Testis (tissue), 3 donors: ENCODE data around the gene C16orf89. TPM values are rescaled to one million over a fixed set of nuclear protein-coding genes. Genes with fewer than 3 reads are reported as not detected.
A peak's percentile ranks its signal among the peaks of the same experiment; 100 is the strongest.

Experiments
- DNase-seq: peaks from one replicate; pipeline ENCODE4 v3.0.0-alpha.2; 2019
- H3K27ac ChIP-seq, 2 donors: fragments of 200-600 bp; sonication (generic); one replicate each; pipeline ENCODE4 v1.5.1; 2019
- H3K27me3 ChIP-seq: fragments of 200-600 bp; sonication (generic); one replicate; pipeline ENCODE4 v1.5.1; 2019
- H3K36me3 ChIP-seq: fragments of 200-600 bp; sonication (generic); one replicate; pipeline ENCODE4 v1.5.1; 2017; ENCODE audit warnings: low read depth; ENCODE audit errors: missing control alignments
- H3K4me1 ChIP-seq: fragments of 200-600 bp; sonication (generic); one replicate; pipeline ENCODE4 v1.5.1; 2019
- H3K4me3 ChIP-seq, 2 donors: fragments of 200-600 bp; sonication (generic); one replicate each; pipeline ENCODE4 v1.5.1; 2017 to 2019
- H3K9me3 ChIP-seq: fragments of 200-600 bp; sonication (generic); one replicate; pipeline ENCODE4 v1.5.1; 2017
- CTCF ChIP-seq, 3 experiments: fragments of 450-650 bp in 2 of 3; fragments of 200-600 bp in 1 of 3; sonication (generic) in 1 of 3; IDR thresholded peaks; one replicate each; pipeline ENCODE4 v1.5.1; 2016 to 2019; ENCODE audit warnings: antibody characterized with exemption in 3 of 3, mild to moderate bottlenecking in 2 of 3, moderate library complexity in 1 of 3
- POLR2A ChIP-seq: fragments of 450-650 bp; IDR thresholded peaks from one replicate; pipeline ENCODE4 v1.6.1; 2017; ENCODE audit warnings: antibody characterized with exemption, mild to moderate bottlenecking, moderate library complexity
- WGBS, 2 donors: methylation state at CpG; one replicate each; pipeline ENCODE4 v1.1.5; 2018; 5-methylcytosine and 5-hydroxymethylcytosine counted together
- intact Hi-C: fragments of 100-400 bp; cut with DNase I; formaldehyde crosslinking; loops from one replicate; pipeline ENCODE4 v1.15.1; 2023; ENCODE audit warnings: low total_unique reads
- polyA plus RNA-seq: library from polyadenylated mRNA; stranded (reverse); fragments of 350-450 nt; fragmentation: Illumina TruSeq; extraction: RNeasy Lipid Tissue Mini Kit (QIAGEN cat#74804); gene quantifications from one replicate; pipeline ENCODE4 v1.2.3, GENCODE V29; 2014; ENCODE audit warnings: low read depth, low replicate concordance; ENCODE audit not compliant: insufficient read depth
- total RNA-seq, 2 donors: library from RNA; depleted of rRNA; stranded (reverse); fragments of >200 nt; gene quantifications; one replicate each; pipeline ENCODE4 v1.2.3, GENCODE V29; 2016

The C16orf89 gene
- total and polyA plus RNA-seq, 3 donors from 2014 or later: 1.2 to 10.8 (median 2.4) TPM

GRCh38 chr16:5060073-5060641, 5.6 kb downstream of the C16orf89 start:
- Histone ChIP-seq H3K36me3 (no peaks in the 10 kb centered on the region), H3K4me1 (no peaks in the 10 kb centered on the region), H3K27ac (no peak overlapping the region), H3K27me3 (no peaks in the 10 kb centered on the region), H3K4me3 (no peak overlapping the region), H3K9me3 (no peaks in the 10 kb centered on the region)
- 69 to 78% methylated on average over 9 to 10 of the region's 10 CpGs for WGBS, 2 donors
- no peak for DNase-seq
- intact Hi-C loops: no loop called here
- no peak for TF ChIP-seq POLR2A
- no peak for TF ChIP-seq CTCF (IDR thresholded peaks at IDR 0.05)

DNA sequence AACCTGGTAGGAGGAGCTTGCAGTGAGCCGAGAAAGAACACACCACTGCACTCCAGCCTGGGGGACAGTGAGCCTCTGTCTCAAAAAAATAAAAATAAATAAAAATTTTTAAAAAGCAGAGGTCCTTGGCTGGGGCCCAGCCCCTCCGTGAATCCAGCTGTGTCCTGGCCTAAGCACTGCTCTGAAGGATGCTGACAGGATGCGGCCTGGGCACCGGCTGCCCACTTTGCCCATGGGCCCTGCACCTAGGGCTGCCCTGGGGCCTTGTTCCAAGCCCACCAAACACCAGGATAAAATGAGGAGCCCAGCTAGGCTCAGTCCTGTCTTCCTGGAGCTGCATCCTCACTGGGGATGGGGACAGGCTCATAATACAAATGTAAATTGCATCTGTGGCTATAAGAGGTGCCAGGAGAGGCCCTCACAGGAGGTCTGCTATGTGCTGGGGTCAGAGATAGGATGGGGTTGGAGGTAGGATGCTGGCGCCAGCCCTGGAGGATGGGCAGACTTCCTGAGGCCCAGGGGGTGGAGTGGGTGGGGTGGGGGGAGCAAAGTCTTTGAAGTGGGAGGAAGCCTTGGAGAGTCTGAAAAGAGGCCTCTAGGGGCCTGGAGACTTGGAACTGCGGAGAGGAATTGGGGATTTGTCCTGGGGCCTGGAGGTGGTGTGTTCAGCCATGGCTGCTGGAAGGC, 6.2 kb downstream of the C16orf89 start:
- TF ChIP-seq POLR2A (no peak), CTCF (IDR thresholded peaks at IDR 0.05) (no peak)
- Histone ChIP-seq H3K27ac (no peak overlapping the region), H3K9me3 (no peaks in the 10 kb centered on the region), H3K4me3 (no peak overlapping the region), H3K4me1 (no peaks in the 10 kb centered on the region), H3K36me3 (no peaks in the 10 kb centered on the region), H3K27me3 (no peaks in the 10 kb centered on the region)
- DNase-seq: no peak
- intact Hi-C loops: no loop called here
- 79 to 80% methylated on average over 6 of the region's 6 CpGs for WGBS, 2 donors

GRCh38 chr16:5058476-5058875, 7.3 kb downstream of the C16orf89 start:
- no peaks in the 10 kb centered on the region for H3K36me3 ChIP-seq
- no peaks in the 10 kb centered on the region for H3K4me1 ChIP-seq
- no peaks in the 10 kb centered on the region for H3K27me3 ChIP-seq
- no peak overlapping the region for H3K27ac ChIP-seq
- 51 to 69% methylated on average over 7 of the region's 7 CpGs for WGBS, 2 donors
- TF ChIP-seq POLR2A: no peak
- no peak for TF ChIP-seq CTCF (IDR thresholded peaks at IDR 0.05)
- intact Hi-C loops: no loop called here
- DNase-seq: no peak
- no peak overlapping the region for H3K4me3 ChIP-seq
- no peaks in the 10 kb centered on the region for H3K9me3 ChIP-seq

- TF ChIP-seq POLR2A (no peak), CTCF (IDR thresholded peaks at IDR 0.05) (peak in 1 of 3 experiments; percentile 13)
- H3K9me3 ChIP-seq: no peaks in the 10 kb centered on the region
- DNase-seq: peak; percentile 26
- intact Hi-C loops: no loop called here
- H3K4me1 ChIP-seq: no peaks in the 10 kb centered on the region
- no peak overlapping the region for H3K4me3 ChIP-seq
- WGBS, 2 donors: 43 to 46% methylated on average over 11 of the region's 11 CpGs
- H3K36me3 ChIP-seq: no peaks in the 10 kb centered on the region
- no peaks in the 10 kb centered on the region for H3K27me3 ChIP-seq
- no peak overlapping the region for H3K27ac ChIP-seq
Observed at GRCh38 chr16:5056352-5056751, 9.4 kb downstream of the C16orf89 start.
